Retinal pigment epithelial cell (primary cell): Measurements from ENCODE around the gene SEPTIN8.

Experiments used
- DNase-seq: peaks from one replicate; pipeline ENCODE4 v3.0.0-alpha.2; 2010; ENCODE audit warnings: low read depth
- H3K4me3 ChIP-seq: 2 replicates; pipeline ENCODE4 v1.5.1; 2011; ENCODE audit warnings: mild to moderate bottlenecking, low read length, control low read depth, moderate library complexity
- CTCF ChIP-seq: conservative IDR thresholded peaks from 2 replicates; pipeline ENCODE4 v1.5.1; 2011; ENCODE audit warnings: low read depth, low read length, control low read depth, inconsistent platforms

Gene SEPTIN8

GRCh38 chr5:132817011-132817410, 40.0 kb upstream of the SEPTIN8 start:
- no peak overlapping the region for H3K4me3 ChIP-seq
- DNase-seq: no peak
- TF ChIP-seq CTCF: no peak

- H3K4me3 ChIP-seq: no peak overlapping the region
- TF ChIP-seq CTCF: no peak
- DNase-seq: no peak
These were observed 39.5 kb upstream of the SEPTIN8 start for GRCh38 chr5:132816554-132816953.

GRCh38 chr5:132816083-132816482, 39.0 kb upstream of the SEPTIN8 start:
- DNase-seq: no peak
- no peak for TF ChIP-seq CTCF
- H3K4me3 ChIP-seq: no peak overlapping the region

GRCh38 chr5:132815454-132815853, 38.4 kb upstream of the SEPTIN8 start:
- no peak for DNase-seq
- no peak for TF ChIP-seq CTCF
- no peak overlapping the region for H3K4me3 ChIP-seq

GRCh38 chr5:132814503-132815294, 37.7 kb upstream of the SEPTIN8 start:
- TF ChIP-seq CTCF: no peak
- no peak for DNase-seq
- no peak overlapping the region for H3K4me3 ChIP-seq

GRCh38 chr5:132813599-132814502, 36.8 kb upstream of the SEPTIN8 start:
- TF ChIP-seq CTCF: no peak

More at GRCh38 chr5:132813599-132814502, 36.8 kb upstream of the SEPTIN8 start:
- DNase-seq: no peak
- H3K4me3 ChIP-seq: peak overlapping the region; percentile 12
